Mucosa of stomach (tissue), 1 donor: ENCODE results near the gene MYH10.

Experiments used
- H3K27me3 ChIP-seq: one replicate; pipeline ENCODE4 v1.7.0; 2013; ENCODE audit warnings: mild to moderate bottlenecking, low read length; ENCODE audit not compliant: control insufficient read depth, insufficient read depth
- H3K36me3 ChIP-seq: one replicate; pipeline ENCODE4 v1.7.0; 2013; ENCODE audit warnings: low read length; ENCODE audit not compliant: control insufficient read depth, insufficient read depth
- H3K4me1 ChIP-seq: one replicate; pipeline ENCODE4 v1.7.0; 2013; ENCODE audit warnings: mild to moderate bottlenecking, low read length; ENCODE audit not compliant: control insufficient read depth, insufficient read depth
- H3K4me3 ChIP-seq: one replicate; pipeline ENCODE4 v1.7.0; 2013; ENCODE audit warnings: low read length
- H3K9ac ChIP-seq: one replicate; pipeline ENCODE4 v1.7.0; 2013; ENCODE audit warnings: mild to moderate bottlenecking, low read length, moderate library complexity
- H3K9me3 ChIP-seq: one replicate; pipeline ENCODE4 v1.7.0; 2013; ENCODE audit warnings: mild to moderate bottlenecking, low read length, moderate library complexity; ENCODE audit not compliant: control insufficient read depth
- donor health status: Pancreatic carcinoma.

The MYH10 gene

GRCh38 chr17:8618825-8619224 is 11.7 kb downstream of the MYH10 start:
- Histone ChIP-seq H3K36me3 (no peaks in the 10 kb centered on the region), H3K4me1 (no peaks in the 10 kb centered on the region), H3K9ac (no peak overlapping the region), H3K9me3 (no peaks in the 10 kb centered on the region), H3K27me3 (no peaks in the 10 kb centered on the region), H3K4me3 (no peak overlapping the region)

- Histone ChIP-seq H3K4me3 (no peak overlapping the region), H3K9ac (no peak overlapping the region)
These were observed 15.5 kb downstream of the MYH10 start for GRCh38 chr17:8614988-8615387.

GRCh38 chr17:8611619-8612298 is 18.8 kb downstream of the MYH10 start:
- no peak overlapping the region for H3K4me3 ChIP-seq
- H3K9ac ChIP-seq = no peak overlapping the region
- H3K4me1 ChIP-seq = no peaks in the 10 kb centered on the region
- no peaks in the 10 kb centered on the region for H3K9me3 ChIP-seq
- no peaks in the 10 kb centered on the region for H3K27me3 ChIP-seq
- no peaks in the 10 kb centered on the region for H3K36me3 ChIP-seq

More at GRCh38 chr17:8614988-8615387, 15.5 kb downstream of the MYH10 start:
- Histone ChIP-seq H3K36me3 (no peaks in the 10 kb centered on the region), H3K9me3 (no peaks in the 10 kb centered on the region), H3K4me1 (no peaks in the 10 kb centered on the region), H3K27me3 (no peaks in the 10 kb centered on the region)

- no peak overlapping the region for H3K4me3 ChIP-seq
- H3K4me1 ChIP-seq = no peaks in the 10 kb centered on the region
- no peaks in the 10 kb centered on the region for H3K27me3 ChIP-seq
- no peak overlapping the region for H3K9ac ChIP-seq
- H3K36me3 ChIP-seq = no peaks in the 10 kb centered on the region
- H3K9me3 ChIP-seq = no peaks in the 10 kb centered on the region
These were observed 19.4 kb downstream of the MYH10 start for GRCh38 chr17:8611137-8611536.

- no peaks in the 10 kb centered on the region for H3K27me3 ChIP-seq
- H3K4me1 ChIP-seq = no peaks in the 10 kb centered on the region
- H3K9ac ChIP-seq = no peak overlapping the region
- H3K9me3 ChIP-seq = no peaks in the 10 kb centered on the region
- H3K4me3 ChIP-seq = no peak overlapping the region
- no peaks in the 10 kb centered on the region for H3K36me3 ChIP-seq
These were observed 20.0 kb downstream of the MYH10 start for GRCh38 chr17:8610558-8610957.

GRCh38 chr17:8609910-8610309 is 20.6 kb downstream of the MYH10 start:
- Histone ChIP-seq H3K4me1 (no peaks in the 10 kb centered on the region), H3K9me3 (no peaks in the 10 kb centered on the region), H3K27me3 (no peaks in the 10 kb centered on the region), H3K36me3 (no peaks in the 10 kb centered on the region), H3K9ac (no peak overlapping the region), H3K4me3 (no peak overlapping the region)

- H3K27me3 ChIP-seq = no peaks in the 10 kb centered on the region
- no peak overlapping the region for H3K4me3 ChIP-seq
- no peaks in the 10 kb centered on the region for H3K9me3 ChIP-seq
- no peaks in the 10 kb centered on the region for H3K4me1 ChIP-seq
- no peak overlapping the region for H3K9ac ChIP-seq
- no peaks in the 10 kb centered on the region for H3K36me3 ChIP-seq
These were observed 22.5 kb downstream of the MYH10 start for GRCh38 chr17:8608001-8608400.

- H3K27me3 ChIP-seq = no peaks in the 10 kb centered on the region
- H3K36me3 ChIP-seq = no peaks in the 10 kb centered on the region
- H3K9ac ChIP-seq = no peak overlapping the region
- no peaks in the 10 kb centered on the region for H3K9me3 ChIP-seq
- H3K4me1 ChIP-seq = no peaks in the 10 kb centered on the region
- H3K4me3 ChIP-seq = no peak overlapping the region
These were observed 24.1 kb downstream of the MYH10 start for GRCh38 chr17:8606401-8606800.

- H3K9ac ChIP-seq = no peak overlapping the region
- no peaks in the 10 kb centered on the region for H3K36me3 ChIP-seq
- H3K4me1 ChIP-seq = no peaks in the 10 kb centered on the region
- no peaks in the 10 kb centered on the region for H3K27me3 ChIP-seq
- H3K4me3 ChIP-seq = no peak overlapping the region
- no peaks in the 10 kb centered on the region for H3K9me3 ChIP-seq
These were observed 27.8 kb downstream of the MYH10 start for GRCh38 chr17:8602679-8603078.

- no peaks in the 10 kb centered on the region for H3K36me3 ChIP-seq
These were observed 31.0 kb downstream of the MYH10 start for GRCh38 chr17:8599351-8600011.

GRCh38 chr17:8598913-8599312 is 31.6 kb downstream of the MYH10 start:
- Histone ChIP-seq H3K9me3 (no peaks in the 10 kb centered on the region), H3K36me3 (no peaks in the 10 kb centered on the region), H3K4me1 (no peaks in the 10 kb centered on the region), H3K4me3 (no peak overlapping the region), H3K27me3 (no peaks in the 10 kb centered on the region), H3K9ac (no peak overlapping the region)

More at GRCh38 chr17:8599351-8600011, 31.0 kb downstream of the MYH10 start:
- Histone ChIP-seq H3K27me3 (no peaks in the 10 kb centered on the region), H3K4me3 (no peak overlapping the region), H3K9ac (no peak overlapping the region), H3K9me3 (no peaks in the 10 kb centered on the region), H3K4me1 (no peaks in the 10 kb centered on the region)

- Histone ChIP-seq H3K36me3 (no peaks in the 10 kb centered on the region), H3K9me3 (no peaks in the 10 kb centered on the region), H3K4me3 (no peak overlapping the region), H3K9ac (no peak overlapping the region), H3K27me3 (no peaks in the 10 kb centered on the region), H3K4me1 (no peaks in the 10 kb centered on the region)
These were observed 36.7 kb downstream of the MYH10 start for GRCh38 chr17:8593830-8594229.
